Immature natural killer cell (primary cell): ENCODE results near the gene LRMDA. TPM values are rescaled to one million over a fixed set of nuclear protein-coding genes. Genes with fewer than 3 reads are reported as not detected.

Experiments used
- DNase-seq, 3 donors: peaks; one replicate each; pipeline ENCODE4 v3.0.0; 2022; ENCODE audit warnings: mixed read lengths in 1 of 3
- H3K27ac Mint-ChIP-seq, 6 donors: one replicate each; pipeline ENCODE4 v1.8.0; 2020; ENCODE audit warnings: mixed read lengths in 6 of 6, mild to moderate bottlenecking in 5 of 6, inconsistent platforms in 4 of 6, moderate library complexity in 3 of 6
- H3K27me3 Mint-ChIP-seq, 3 donors: one replicate each; pipeline ENCODE4 v1.8.0; 2020 to 2021; ENCODE audit warnings: low read depth in 3 of 3, mild to moderate bottlenecking in 3 of 3, mixed read lengths in 3 of 3, moderate library complexity in 3 of 3, inconsistent platforms in 1 of 3
- H3K36me3 Mint-ChIP-seq, 3 donors: one replicate each; pipeline ENCODE4 v1.8.0; 2020; ENCODE audit warnings: mixed read lengths in 3 of 3, inconsistent platforms in 2 of 3, mild to moderate bottlenecking in 2 of 3
- H3K4me1 Mint-ChIP-seq, 2 donors: one replicate each; pipeline ENCODE4 v1.8.0; 2020; ENCODE audit warnings: inconsistent platforms in 2 of 2, mild to moderate bottlenecking in 2 of 2, mixed read lengths in 2 of 2, moderate library complexity in 1 of 2
- H3K4me3 Mint-ChIP-seq, 5 donors: one replicate each; pipeline ENCODE4 v1.8.0; 2020; ENCODE audit warnings: mild to moderate bottlenecking in 5 of 5, mixed read lengths in 5 of 5, inconsistent platforms in 3 of 5, moderate library complexity in 3 of 5
- H3K9me3 Mint-ChIP-seq, 6 donors: one replicate each; pipeline ENCODE4 v1.8.0; 2020; ENCODE audit warnings: mild to moderate bottlenecking in 6 of 6, mixed read lengths in 6 of 6, inconsistent platforms in 4 of 6, moderate library complexity in 3 of 6
- polyA plus RNA-seq, 3 donors: library from polyadenylated mRNA; unstranded; fragments of 300-500 nt; fragmentation: Illumina TruSeq; gene quantifications; one replicate each; pipeline ENCODE4 v1.2.3, GENCODE V29; 2021

LRMDA gene
- polyA plus RNA-seq, 3 donors from 2014 or later = 1.7 to 14.2 (median 2.3) TPM

DNA sequence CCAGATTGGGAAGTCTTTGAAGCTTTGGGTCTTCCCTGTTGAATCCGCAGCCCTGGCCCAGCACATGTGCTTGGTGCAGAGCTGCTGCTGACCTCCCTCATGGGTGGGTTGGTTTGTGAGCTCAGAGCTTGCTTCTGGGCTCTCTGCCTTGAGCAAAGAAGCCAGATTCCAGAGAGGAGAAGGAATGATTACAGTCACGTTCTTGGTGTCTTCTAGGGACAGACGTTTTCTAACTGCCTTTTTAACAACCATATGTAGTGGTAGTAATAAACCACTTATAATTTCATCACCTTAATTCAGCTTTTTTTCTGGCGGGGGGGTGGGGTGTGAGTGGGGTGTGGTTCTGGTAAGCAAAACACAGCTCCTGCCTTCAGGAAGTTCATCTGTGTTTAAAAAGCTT is 39.5 kb downstream of the LRMDA start:
- Mint-ChIP-seq H3K27ac (no peak overlapping the region), H3K27me3 (peaks cover 3 to 12% (median 7%) of the 10 kb centered on the region in 3 donors), H3K4me3 (no peak overlapping the region), H3K9me3 (no peaks in the 10 kb centered on the region), H3K4me1 (no peaks in the 10 kb centered on the region), H3K36me3 (no peaks in the 10 kb centered on the region)
- DNase-seq = no peak

DNA sequence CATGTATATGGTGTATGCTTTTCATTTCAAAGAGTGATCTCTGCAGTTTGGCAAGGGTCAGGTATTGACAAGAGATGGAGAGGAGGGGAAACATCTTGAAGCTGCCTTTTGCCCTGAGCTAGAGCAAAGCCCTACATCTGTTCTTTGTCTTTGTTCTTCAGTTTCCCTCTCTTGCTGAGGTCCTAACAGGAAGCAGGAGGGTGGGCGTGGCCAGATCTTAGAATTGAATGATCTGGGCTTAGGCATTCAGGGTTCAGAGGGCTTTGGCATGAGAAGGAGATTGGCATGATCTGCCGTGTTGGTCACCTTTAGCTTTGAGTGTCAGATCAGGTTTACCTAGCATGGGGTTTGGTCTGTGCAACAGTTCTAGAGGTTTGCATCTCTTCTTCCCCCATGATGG is 41.3 kb downstream of the LRMDA start:
- Mint-ChIP-seq H3K9me3 (no peaks in the 10 kb centered on the region), H3K27me3 (peaks cover 0 to 10% (median 2%) of the 10 kb centered on the region in 3 donors)

DNA sequence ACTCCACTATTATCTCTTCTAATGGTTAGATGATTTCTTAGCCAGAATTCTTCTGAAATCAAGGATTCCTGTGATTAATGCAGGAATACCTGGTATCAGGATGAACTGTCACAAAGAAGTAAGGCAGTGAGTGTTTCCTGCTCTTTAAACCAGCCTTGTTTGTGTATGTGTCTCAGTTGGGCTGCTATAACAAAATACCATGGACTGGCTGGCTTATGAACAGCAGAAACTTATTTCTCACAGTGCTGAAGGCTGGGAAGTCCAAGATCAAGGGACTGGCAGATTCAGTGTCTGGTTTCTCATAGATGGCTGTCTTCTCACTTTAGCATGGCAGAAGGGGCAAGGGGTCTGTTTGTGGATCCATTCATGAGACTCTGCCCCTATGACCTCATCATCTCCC is 42.7 kb downstream of the LRMDA start:
- Mint-ChIP-seq H3K27ac (no peak overlapping the region), H3K36me3 (no peaks in the 10 kb centered on the region), H3K9me3 (no peaks in the 10 kb centered on the region), H3K4me3 (no peak overlapping the region), H3K4me1 (no peaks in the 10 kb centered on the region), H3K27me3 (peaks cover 0 to 10% (median 2%) of the 10 kb centered on the region in 3 donors)
- no peak for DNase-seq

More for the DNA sequence above, 41.3 kb downstream of the LRMDA start:
- no peaks in the 10 kb centered on the region for H3K36me3 Mint-ChIP-seq
- H3K4me1 Mint-ChIP-seq = no peaks in the 10 kb centered on the region
- DNase-seq = no peak
- H3K27ac Mint-ChIP-seq = no peak overlapping the region
- no peak overlapping the region for H3K4me3 Mint-ChIP-seq

DNA sequence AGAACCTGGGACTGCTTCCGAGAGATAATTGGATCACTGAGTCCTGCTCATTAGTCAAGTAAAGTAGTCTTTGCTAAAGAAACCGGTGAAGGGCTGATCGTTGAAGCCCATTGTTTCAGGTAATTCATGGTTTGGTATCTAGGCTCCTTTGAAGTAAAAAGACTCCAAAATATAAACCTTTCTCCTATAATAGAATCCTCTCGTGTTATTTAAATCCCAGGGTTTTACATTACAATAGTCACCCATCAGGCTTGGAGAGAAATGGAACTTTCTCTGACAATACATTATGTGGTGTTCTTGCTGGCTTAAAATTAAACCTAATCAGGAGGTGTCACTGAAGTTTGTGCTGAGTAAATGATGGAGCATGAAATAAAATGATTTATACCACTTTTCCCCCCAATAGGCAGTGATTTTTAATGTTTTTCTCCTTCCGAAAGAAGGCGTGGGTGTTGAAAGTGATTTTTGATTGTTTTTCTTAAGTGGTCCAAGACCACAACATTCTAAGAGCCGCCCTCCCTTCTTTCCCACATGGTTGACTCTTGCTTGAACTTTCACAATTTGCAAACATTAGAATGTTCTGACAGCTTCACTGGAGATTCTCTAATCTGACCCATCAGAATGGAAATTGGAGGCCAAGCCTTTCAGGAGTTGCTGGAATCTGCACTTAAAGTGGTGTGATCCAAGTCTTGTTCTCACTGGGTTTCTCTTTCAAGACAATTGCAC is 44.2 kb downstream of the LRMDA start:
- H3K4me3 Mint-ChIP-seq = no peak overlapping the region
- peaks cover 0 to 10% (median 2%) of the 10 kb centered on the region in 3 donors for H3K27me3 Mint-ChIP-seq
- no peaks in the 10 kb centered on the region for H3K9me3 Mint-ChIP-seq
- no peak for DNase-seq
- no peak overlapping the region for H3K27ac Mint-ChIP-seq
- no peaks in the 10 kb centered on the region for H3K36me3 Mint-ChIP-seq
- no peaks in the 10 kb centered on the region for H3K4me1 Mint-ChIP-seq

DNA sequence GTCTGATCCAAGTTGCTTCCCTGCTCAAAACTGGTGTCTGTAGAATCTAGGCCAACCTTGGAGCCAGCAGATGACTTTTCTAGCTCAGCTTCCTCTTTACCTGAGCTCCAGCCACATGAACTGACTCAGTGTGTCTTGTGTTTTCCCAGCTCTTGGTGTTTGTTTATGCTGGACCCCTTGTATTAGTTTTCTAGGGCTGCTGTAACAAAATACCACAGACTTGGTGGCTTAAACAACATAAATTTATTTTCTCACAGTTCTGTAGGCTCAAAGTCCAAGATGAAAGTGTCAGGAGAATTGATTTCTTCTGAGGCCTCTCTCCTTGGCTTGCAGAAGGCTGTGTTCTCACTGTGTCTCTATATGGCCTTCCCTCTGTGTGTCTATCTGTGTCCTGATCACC is 45.1 kb downstream of the LRMDA start:
- DNase-seq = no peak
- no peak overlapping the region for H3K4me3 Mint-ChIP-seq
- no peak overlapping the region for H3K27ac Mint-ChIP-seq
- no peaks in the 10 kb centered on the region for H3K4me1 Mint-ChIP-seq
- peaks cover 0 to 10% (median 2%) of the 10 kb centered on the region in 3 donors for H3K27me3 Mint-ChIP-seq
- no peaks in the 10 kb centered on the region for H3K36me3 Mint-ChIP-seq
- H3K9me3 Mint-ChIP-seq = no peaks in the 10 kb centered on the region

DNA sequence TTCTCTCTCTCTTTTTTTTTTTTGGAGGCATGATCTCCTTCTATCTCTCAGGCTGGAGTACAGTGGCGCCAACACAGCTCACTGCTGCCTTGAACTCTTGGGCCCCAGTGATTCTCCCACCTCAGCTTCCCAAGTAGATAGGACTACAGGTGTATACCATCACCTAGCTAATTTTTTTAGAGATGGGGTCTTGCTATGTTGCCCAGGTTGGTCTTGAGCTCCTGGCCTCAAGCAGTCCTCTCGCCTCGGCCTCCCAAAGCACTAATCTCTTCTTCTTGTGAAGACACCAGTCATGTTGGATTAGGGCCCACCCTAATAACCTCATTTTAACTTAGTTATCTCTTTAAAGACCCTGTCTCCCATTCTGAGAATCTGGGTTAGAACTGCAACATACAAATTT is 45.6 kb downstream of the LRMDA start:
- no peak for DNase-seq
- H3K4me3 Mint-ChIP-seq = no peak overlapping the region
- no peaks in the 10 kb centered on the region for H3K9me3 Mint-ChIP-seq
- H3K27me3 Mint-ChIP-seq = peaks cover 0 to 10% (median 2%) of the 10 kb centered on the region in 3 donors
- no peak overlapping the region for H3K27ac Mint-ChIP-seq
- H3K36me3 Mint-ChIP-seq = no peaks in the 10 kb centered on the region
- no peaks in the 10 kb centered on the region for H3K4me1 Mint-ChIP-seq

DNA sequence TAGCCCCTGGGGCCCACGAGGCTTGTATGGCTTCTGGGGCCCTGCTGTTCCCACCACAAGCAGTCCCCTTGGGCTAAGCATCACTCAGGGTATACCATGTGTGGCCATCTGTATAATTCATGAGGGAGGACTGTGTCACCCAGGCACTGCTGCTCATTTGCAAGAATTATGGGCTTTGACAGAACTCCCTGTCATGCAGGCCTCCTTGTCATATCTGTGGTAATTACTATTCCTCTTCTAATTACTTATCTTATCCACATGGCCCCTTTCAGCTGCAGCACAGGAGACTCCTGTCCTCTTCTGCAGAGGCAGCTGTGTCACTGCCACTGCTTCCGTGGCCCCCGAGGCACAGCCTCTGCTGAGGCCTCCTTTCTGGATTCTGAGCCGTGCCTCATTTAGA is 46.3 kb downstream of the LRMDA start:
- no peak for DNase-seq
- Mint-ChIP-seq H3K9me3 (no peaks in the 10 kb centered on the region), H3K27me3 (peaks cover 0 to 10% (median 2%) of the 10 kb centered on the region in 3 donors), H3K36me3 (no peaks in the 10 kb centered on the region), H3K4me1 (no peaks in the 10 kb centered on the region), H3K27ac (no peak overlapping the region), H3K4me3 (no peak overlapping the region)

DNA sequence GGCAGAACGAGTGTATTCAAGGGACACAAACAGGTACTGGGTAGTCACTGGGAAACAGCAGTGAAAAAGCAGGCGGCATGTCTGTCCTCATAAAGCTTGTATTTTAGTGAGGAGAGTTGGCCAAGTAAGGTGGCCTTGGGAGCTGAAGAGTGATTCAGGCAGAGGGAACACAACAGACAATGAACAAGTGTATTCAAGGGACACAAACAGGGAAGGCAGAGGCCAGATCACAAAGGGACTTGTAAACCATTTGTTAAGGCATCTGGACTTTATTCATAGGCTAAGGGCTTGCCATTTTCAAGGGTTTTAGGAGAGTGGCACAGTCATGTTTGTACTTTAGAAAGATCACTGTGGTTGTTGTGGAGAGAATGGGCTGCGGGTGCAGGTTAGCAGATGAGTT is 49.0 kb downstream of the LRMDA start:
- Mint-ChIP-seq H3K27me3 (no peaks in the 10 kb centered on the region), H3K36me3 (no peaks in the 10 kb centered on the region), H3K9me3 (no peaks in the 10 kb centered on the region), H3K27ac (no peak overlapping the region), H3K4me1 (no peaks in the 10 kb centered on the region), H3K4me3 (no peak overlapping the region)
- no peak for DNase-seq

DNA sequence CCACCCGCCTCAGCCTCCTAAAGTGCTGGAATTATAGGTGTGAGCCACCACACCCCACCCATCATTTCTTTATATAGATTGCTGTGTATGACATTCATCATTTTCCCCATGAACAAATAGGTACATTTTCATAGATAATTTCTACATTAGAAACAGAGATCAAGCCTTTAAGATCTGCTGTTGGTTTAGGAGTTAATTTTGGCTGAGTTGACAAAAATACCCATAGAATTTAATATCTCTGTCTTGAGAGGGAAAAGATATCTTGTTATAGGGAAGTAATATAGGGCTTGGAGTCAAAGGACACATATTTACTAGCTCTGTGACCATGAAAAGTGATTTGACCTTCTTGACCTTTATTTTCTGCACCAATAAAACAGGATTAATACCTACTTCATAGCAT is 51.8 kb downstream of the LRMDA start:
- H3K4me3 Mint-ChIP-seq = no peak overlapping the region
- peaks cover 0 to 1% (median 0%) of the 10 kb centered on the region in 6 donors for H3K9me3 Mint-ChIP-seq
- H3K27ac Mint-ChIP-seq = no peak overlapping the region
- no peaks in the 10 kb centered on the region for H3K4me1 Mint-ChIP-seq
- no peaks in the 10 kb centered on the region for H3K27me3 Mint-ChIP-seq
- DNase-seq = no peak
- no peaks in the 10 kb centered on the region for H3K36me3 Mint-ChIP-seq

DNA sequence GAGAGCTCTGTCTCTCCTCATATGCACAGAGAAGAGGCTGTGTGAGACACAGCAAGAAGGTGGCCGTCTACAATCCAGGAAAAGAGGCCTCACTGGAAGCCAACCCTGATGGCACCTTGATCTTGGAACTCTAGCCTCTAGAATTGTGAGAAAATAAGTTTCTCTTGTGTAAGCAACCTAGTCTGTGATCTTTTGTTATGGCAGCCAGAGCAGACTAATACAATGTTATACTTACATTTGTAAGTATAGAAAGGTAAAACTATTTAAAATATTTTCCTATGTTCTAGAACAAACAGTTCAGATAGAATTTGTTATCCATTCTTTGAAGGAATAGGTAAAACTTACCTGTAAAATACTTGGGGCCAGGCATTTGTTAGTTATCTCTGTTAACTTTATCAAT is 53.3 kb downstream of the LRMDA start:
- no peaks in the 10 kb centered on the region for H3K4me1 Mint-ChIP-seq

DNA sequence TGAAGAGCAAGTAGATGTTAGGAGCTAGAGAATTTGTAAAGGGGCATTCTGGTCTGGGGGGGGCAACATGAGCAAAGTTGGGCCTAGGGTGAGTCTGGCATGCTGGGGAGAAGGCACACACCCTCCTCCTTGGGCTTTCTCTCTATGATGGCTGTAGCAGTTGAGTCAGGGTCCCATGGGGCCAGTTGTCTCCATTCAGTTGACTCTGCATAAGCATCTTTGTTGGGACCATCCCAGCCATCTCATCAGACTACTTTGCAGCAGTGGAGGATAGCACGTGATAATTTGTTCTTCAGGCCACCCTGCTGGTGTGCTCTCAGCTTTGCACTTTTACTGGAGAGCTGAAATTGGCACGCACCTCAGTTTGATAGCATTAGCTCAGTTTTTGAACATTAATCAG is 55.2 kb downstream of the LRMDA start:
- no peaks in the 10 kb centered on the region for H3K36me3 Mint-ChIP-seq
- H3K9me3 Mint-ChIP-seq = peaks cover 0 to 1% (median 0%) of the 10 kb centered on the region in 6 donors
- H3K27ac Mint-ChIP-seq = no peak overlapping the region
- DNase-seq = no peak
- H3K4me3 Mint-ChIP-seq = no peak overlapping the region
- H3K27me3 Mint-ChIP-seq = no peaks in the 10 kb centered on the region
- no peaks in the 10 kb centered on the region for H3K4me1 Mint-ChIP-seq

More for the DNA sequence above, 53.3 kb downstream of the LRMDA start:
- H3K9me3 Mint-ChIP-seq = peaks cover 0 to 1% (median 0%) of the 10 kb centered on the region in 6 donors
- H3K27me3 Mint-ChIP-seq = no peaks in the 10 kb centered on the region
- H3K36me3 Mint-ChIP-seq = no peaks in the 10 kb centered on the region
- no peak overlapping the region for H3K4me3 Mint-ChIP-seq
- H3K27ac Mint-ChIP-seq = no peak overlapping the region
- no peak for DNase-seq

DNA sequence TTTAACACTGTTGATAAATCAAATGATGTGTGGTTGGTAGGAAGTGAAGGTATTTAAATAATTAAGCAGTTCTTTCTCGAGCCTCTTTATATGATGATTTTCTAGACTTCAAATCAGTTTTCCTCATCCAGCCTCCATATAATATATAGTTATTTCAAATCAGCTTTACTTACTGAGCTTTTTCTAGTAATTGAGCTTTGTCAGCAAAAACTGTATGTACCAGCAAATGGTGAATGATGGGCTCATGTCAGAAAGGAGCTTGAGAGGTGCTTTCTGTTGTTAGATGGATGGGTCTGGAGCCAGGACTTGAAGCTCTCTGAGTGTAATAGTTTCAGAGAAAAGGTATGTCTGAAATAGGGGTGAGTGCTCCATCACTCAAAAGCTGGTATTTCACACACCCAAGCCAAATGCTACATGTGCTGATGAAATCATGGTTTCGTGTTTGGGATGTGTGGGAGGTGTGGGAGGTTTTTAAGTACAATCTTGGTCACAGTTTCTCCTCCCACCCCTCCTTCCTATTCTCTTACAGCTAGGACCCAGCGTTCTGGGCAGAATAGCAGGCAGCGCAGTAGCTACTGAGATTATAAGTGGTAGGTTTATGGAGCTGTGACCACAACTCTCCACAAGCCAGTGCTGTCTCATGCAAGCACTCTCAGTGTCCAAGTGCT is 55.8 kb downstream of the LRMDA start:
- Mint-ChIP-seq H3K4me3 (no peak overlapping the region), H3K9me3 (peaks cover 0 to 1% (median 0%) of the 10 kb centered on the region in 6 donors), H3K27ac (no peak overlapping the region), H3K36me3 (no peaks in the 10 kb centered on the region), H3K27me3 (no peaks in the 10 kb centered on the region), H3K4me1 (no peaks in the 10 kb centered on the region)
- DNase-seq = no peak

DNA sequence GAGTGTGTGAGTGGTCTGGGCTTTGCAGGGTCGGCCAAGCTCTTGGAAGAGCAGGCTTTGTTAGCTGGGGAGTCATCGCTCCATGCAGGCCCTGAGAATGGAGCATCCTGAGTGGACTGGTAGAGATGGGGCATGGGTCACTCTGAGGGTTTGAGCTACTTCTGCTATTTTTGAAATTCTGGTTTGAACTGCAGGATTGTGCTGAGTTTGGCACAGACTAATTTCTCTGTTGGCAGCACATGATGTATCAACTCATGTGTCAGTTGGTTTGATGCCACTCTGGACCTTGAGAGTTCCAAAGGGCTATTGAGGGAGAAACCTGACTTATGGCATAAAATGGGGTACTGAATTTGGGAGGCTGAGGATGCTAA is 56.3 kb downstream of the LRMDA start:
- H3K9me3 Mint-ChIP-seq = peaks cover 0 to 1% (median 0%) of the 10 kb centered on the region in 6 donors
- no peaks in the 10 kb centered on the region for H3K4me1 Mint-ChIP-seq
- no peak for DNase-seq
- H3K27ac Mint-ChIP-seq = no peak overlapping the region
- H3K4me3 Mint-ChIP-seq = no peak overlapping the region
- no peaks in the 10 kb centered on the region for H3K36me3 Mint-ChIP-seq
- no peaks in the 10 kb centered on the region for H3K27me3 Mint-ChIP-seq

DNA sequence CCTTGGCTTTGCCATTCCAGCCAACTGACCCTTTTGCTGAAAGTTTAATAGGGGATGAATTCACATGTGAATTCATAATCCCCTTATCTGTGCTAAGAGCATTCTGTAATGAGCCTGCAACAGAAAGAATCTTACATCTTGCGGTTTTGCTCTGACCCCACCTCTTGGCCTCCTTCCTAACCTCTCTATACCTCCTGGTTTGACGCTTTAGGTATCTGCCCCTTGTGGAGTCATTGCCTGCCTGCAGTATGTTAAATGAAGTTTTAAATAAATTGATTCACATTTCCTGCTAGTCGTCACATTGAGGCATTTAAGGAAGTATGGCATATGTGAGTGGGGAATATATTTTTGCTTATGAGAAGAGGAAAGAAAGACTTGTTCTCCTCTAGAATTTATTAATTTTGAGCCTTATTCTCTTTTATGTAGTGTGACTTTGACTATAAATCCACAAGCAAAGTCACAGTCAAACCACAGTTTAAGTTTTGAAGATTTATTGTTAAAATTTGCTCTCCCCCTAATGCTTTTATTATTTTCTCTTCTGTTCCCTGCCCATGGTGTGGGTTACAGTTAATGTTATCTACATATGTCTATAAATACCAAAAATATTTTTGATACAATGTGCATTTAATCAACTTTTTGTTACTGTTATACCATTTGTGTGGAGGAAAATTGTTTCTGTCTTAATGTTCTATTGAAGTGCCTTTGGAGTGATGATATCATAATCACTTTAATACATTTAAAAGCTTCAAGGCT is 60.9 kb downstream of the LRMDA start:
- H3K27me3 Mint-ChIP-seq = peaks cover 0 to 2% (median 2%) of the 10 kb centered on the region in 3 donors
- no peaks in the 10 kb centered on the region for H3K4me1 Mint-ChIP-seq
- H3K27ac Mint-ChIP-seq = no peak overlapping the region
- no peaks in the 10 kb centered on the region for H3K9me3 Mint-ChIP-seq
- no peak overlapping the region for H3K4me3 Mint-ChIP-seq
- H3K36me3 Mint-ChIP-seq = no peaks in the 10 kb centered on the region
- no peak for DNase-seq
